ENCODE measurements around the gene GREB1L. TPM values are rescaled to one million over a fixed set of nuclear protein-coding genes. Genes with fewer than 3 reads are reported as not detected.

Gene GREB1L
- total RNA-seq, 2 donors from 2014 or later: 0.20 to 0.58 TPM

GRCh38 chr18:21450913-21451312 is 208.9 kb downstream of the GREB1L start:
- H3K36me3 ChIP-seq: no peaks in the 10 kb centered on the region
- no peak overlapping the region for H3K27ac ChIP-seq
- H3K27me3 ChIP-seq: no peaks in the 10 kb centered on the region
- intact Hi-C loops (cut with DNase I): no loop called here
- no peak for TF ChIP-seq CTCF (IDR thresholded peaks at IDR 0.05)
- H3K9ac ChIP-seq (ENCODE audit: low read depth in 2 of 2, low read length in 2 of 2): no peak overlapping the region
- no peak overlapping the region for H3K4me3 ChIP-seq
- DNase-seq: no peak
- no peaks in the 10 kb centered on the region for H3K9me3 ChIP-seq
- H3K4me1 ChIP-seq: no peaks in the 10 kb centered on the region

GRCh38 chr18:21451851-21452250 is 209.8 kb downstream of the GREB1L start:
- Histone ChIP-seq H3K9ac (ENCODE audit: low read depth in 2 of 2, low read length in 2 of 2) (no peak overlapping the region), H3K9me3 (no peaks in the 10 kb centered on the region), H3K36me3 (no peaks in the 10 kb centered on the region), H3K4me1 (no peaks in the 10 kb centered on the region), H3K27ac (no peak overlapping the region), H3K4me3 (no peak overlapping the region), H3K27me3 (no peaks in the 10 kb centered on the region)
- TF ChIP-seq CTCF (IDR thresholded peaks at IDR 0.05): no peak
- intact Hi-C loops (cut with DNase I): no loop called here
- no peak for DNase-seq

GRCh38 chr18:21452276-21452780 is 210.3 kb downstream of the GREB1L start:
- Histone ChIP-seq H3K27ac (no peak overlapping the region), H3K36me3 (no peaks in the 10 kb centered on the region), H3K9ac (ENCODE audit: low read depth in 2 of 2, low read length in 2 of 2) (no peak overlapping the region), H3K4me3 (no peak overlapping the region), H3K27me3 (no peaks in the 10 kb centered on the region), H3K4me1 (no peaks in the 10 kb centered on the region), H3K9me3 (no peaks in the 10 kb centered on the region)
- no peak for DNase-seq
- TF ChIP-seq CTCF (IDR thresholded peaks at IDR 0.05): no peak
- intact Hi-C loops (cut with DNase I): no loop called here

GRCh38 chr18:21452796-21453510 is 210.9 kb downstream of the GREB1L start:
- intact Hi-C loops (cut with DNase I): no loop called here

GRCh38 chr18:21453511-21453901 is 211.5 kb downstream of the GREB1L start:
- Histone ChIP-seq H3K4me1 (no peaks in the 10 kb centered on the region), H3K36me3 (no peaks in the 10 kb centered on the region), H3K4me3 (no peak overlapping the region), H3K27me3 (no peaks in the 10 kb centered on the region), H3K9ac (ENCODE audit: low read depth in 2 of 2, low read length in 2 of 2) (no peak overlapping the region), H3K27ac (no peak overlapping the region), H3K9me3 (no peaks in the 10 kb centered on the region)
- intact Hi-C loops (cut with DNase I): no loop called here
- no peak for DNase-seq
- TF ChIP-seq CTCF (IDR thresholded peaks at IDR 0.05): no peak

More at GRCh38 chr18:21452796-21453510, 210.9 kb downstream of the GREB1L start:
- no peaks in the 10 kb centered on the region for H3K9me3 ChIP-seq
- no peaks in the 10 kb centered on the region for H3K36me3 ChIP-seq
- no peak for DNase-seq
- H3K9ac ChIP-seq (ENCODE audit: low read depth in 2 of 2, low read length in 2 of 2): no peak overlapping the region
- H3K27me3 ChIP-seq: no peaks in the 10 kb centered on the region
- no peak for TF ChIP-seq CTCF (IDR thresholded peaks at IDR 0.05)
- H3K4me1 ChIP-seq: no peaks in the 10 kb centered on the region
- no peak overlapping the region for H3K27ac ChIP-seq
- H3K4me3 ChIP-seq: no peak overlapping the region

All from colonic mucosa (tissue), 4 donors.